Glutamatergic neuron (in vitro differentiated cells): ENCODE data around the gene SAP25. TPM values are rescaled to one million over a fixed set of nuclear protein-coding genes. Genes with fewer than 3 reads are reported as not detected.
"Not testable (repeated sequence)": the region's sequence is repeated elsewhere in the genome, so short reads cannot be mapped to it uniquely, and the experiment has no call there.

ENCODE experiments used
- DNase-seq: peaks from one replicate; pipeline ENCODE4 v3.0.0; 2022
- H3K27ac Mint-ChIP-seq: one replicate; pipeline ENCODE4 v1.8.0; 2020; ENCODE audit warnings: mild to moderate bottlenecking, mixed read lengths, inconsistent platforms; ENCODE audit not compliant: unreplicated experiment
- H3K27me3 Mint-ChIP-seq: one replicate; pipeline ENCODE4 v1.8.0; 2020; ENCODE audit warnings: mild to moderate bottlenecking, moderate library complexity, mixed read lengths, inconsistent platforms; ENCODE audit not compliant: unreplicated experiment
- H3K36me3 Mint-ChIP-seq: one replicate; pipeline ENCODE4 v1.8.0; 2020; ENCODE audit warnings: mild to moderate bottlenecking, mixed read lengths, inconsistent platforms; ENCODE audit not compliant: unreplicated experiment
- H3K4me1 Mint-ChIP-seq: one replicate; pipeline ENCODE4 v1.8.0; 2020; ENCODE audit warnings: mild to moderate bottlenecking, low read depth, mixed read lengths, inconsistent platforms; ENCODE audit not compliant: unreplicated experiment
- H3K4me3 Mint-ChIP-seq: one replicate; pipeline ENCODE4 v1.8.0; 2020; ENCODE audit warnings: mild to moderate bottlenecking, mixed read lengths, inconsistent platforms; ENCODE audit not compliant: unreplicated experiment
- H3K9me3 Mint-ChIP-seq: one replicate; pipeline ENCODE4 v1.8.0; 2020; ENCODE audit warnings: mild to moderate bottlenecking, moderate library complexity, mixed read lengths, inconsistent platforms; ENCODE audit not compliant: unreplicated experiment
- CTCF ChIP-seq: fragments of 200-600 bp; sonication (generic); IDR thresholded peaks from one replicate; pipeline ENCODE4 v1.5.0; 2021; ENCODE audit not compliant: partially characterized antibody, unreplicated experiment
- total RNA-seq: library from RNA; stranded (reverse); fragmentation: NEBNext Ultra II Directional; extraction: Animal tissue kit (Norgen Biotek cat#: 25700); gene quantifications from one replicate; pipeline ENCODE4 v1.2.1, GENCODE V29; 2021; ENCODE audit not compliant: unreplicated experiment

SAP25 gene
- total RNA-seq, 1 donor from 2014 or later: 8.0 TPM

GRCh38 chr7:100566018-100566531, 7.6 kb downstream of the SAP25 start:
- TF ChIP-seq CTCF: no peak
- Mint-ChIP-seq H3K27ac (no peak overlapping the region), H3K4me1 (peaks cover 2% of the 10 kb centered on the region), H3K27me3 (peaks cover 12% of the 10 kb centered on the region), H3K9me3 (peaks cover 2% of the 10 kb centered on the region), H3K4me3 (no peak overlapping the region), H3K36me3 (no peaks in the 10 kb centered on the region)
- DNase-seq: no peak

- peaks cover 12% of the 10 kb centered on the region for H3K27me3 Mint-ChIP-seq
- H3K36me3 Mint-ChIP-seq: no peaks in the 10 kb centered on the region
- H3K9me3 Mint-ChIP-seq: peaks cover 2% of the 10 kb centered on the region
- TF ChIP-seq CTCF: no peak
- no peak for DNase-seq
- no peak overlapping the region for H3K4me3 Mint-ChIP-seq
- H3K4me1 Mint-ChIP-seq: peaks cover 2% of the 10 kb centered on the region
- H3K27ac Mint-ChIP-seq: no peak overlapping the region
Measured at GRCh38 chr7:100565133-100565571, 8.5 kb downstream of the SAP25 start.

GRCh38 chr7:100564405-100564804, 9.3 kb downstream of the SAP25 start:
- H3K27ac Mint-ChIP-seq, H3K4me3 Mint-ChIP-seq, H3K27me3 Mint-ChIP-seq, DNase-seq, H3K36me3 Mint-ChIP-seq, H3K9me3 Mint-ChIP-seq, H3K4me1 Mint-ChIP-seq: not testable (repeated sequence)

- DNase-seq: peak; percentile 95
- Mint-ChIP-seq H3K4me3 (no peak overlapping the region), H3K4me1 (peaks cover 2% of the 10 kb centered on the region), H3K36me3 (no peaks in the 10 kb centered on the region), H3K9me3 (peaks cover 2% of the 10 kb centered on the region), H3K27ac (no peak overlapping the region), H3K27me3 (peaks cover 6% of the 10 kb centered on the region)
- TF ChIP-seq CTCF: peak; percentile 98
Measured at GRCh38 chr7:100563809-100564400, 9.8 kb downstream of the SAP25 start.

- no peaks in the 10 kb centered on the region for H3K36me3 Mint-ChIP-seq
- H3K27me3 Mint-ChIP-seq: peaks cover 4% of the 10 kb centered on the region
- H3K4me1 Mint-ChIP-seq: peaks cover 2% of the 10 kb centered on the region
- H3K4me3 Mint-ChIP-seq: no peak overlapping the region
- TF ChIP-seq CTCF: no peak
- H3K9me3 Mint-ChIP-seq: no peaks in the 10 kb centered on the region
- DNase-seq: no peak
- H3K27ac Mint-ChIP-seq: no peak overlapping the region
Measured at GRCh38 chr7:100563100-100563564, 10.6 kb downstream of the SAP25 start.
